Psoas muscle (tissue), 8 donors: ENCODE results near the gene ZFP69. TPM values are rescaled to one million over a fixed set of nuclear protein-coding genes. Genes with fewer than 3 reads are reported as not detected.
A peak's percentile ranks its signal among the peaks of the same experiment; 100 is the strongest.

Source experiments
- ATAC-seq, 4 donors: fragments of 200-7000 bp; cut with Tn5 transposase; one replicate each; pipeline ENCODE4 v1.9.1; 2020; ENCODE audit warnings: moderate library complexity in 3 of 4, mild to moderate bottlenecking in 2 of 4
- DNase-seq, 2 donors: peaks; one replicate each; pipeline ENCODE4 v3.0.0-alpha.2; 2020
- H3K27ac ChIP-seq: fragments of 200-600 bp; one replicate; pipeline ENCODE4 v1.8.0; 2022
- H3K27me3 ChIP-seq, 3 donors: fragments of 200-600 bp in 1 of 3; one replicate each; pipeline versions ENCODE4 v1.6.1 to v1.8.0; 2013 to 2022; ENCODE audit warnings: low read length in 2 of 3, mild to moderate bottlenecking in 2 of 3, moderate library complexity in 1 of 3; ENCODE audit not compliant: insufficient read depth in 3 of 3
- H3K36me3 ChIP-seq, 2 donors: fragments of 200-600 bp in 1 of 2; one replicate each; pipeline versions ENCODE4 v1.6.1 to v1.8.0; 2013 to 2022; ENCODE audit warnings: low read depth in 1 of 2, mild to moderate bottlenecking in 1 of 2, moderate library complexity in 1 of 2; ENCODE audit not compliant: insufficient read depth in 1 of 2
- H3K4me1 ChIP-seq: fragments of 200-600 bp; one replicate; pipeline ENCODE4 v1.8.0; 2022
- H3K4me3 ChIP-seq: fragments of 200-600 bp; one replicate; pipeline ENCODE4 v1.8.0; 2022; ENCODE audit warnings: mild to moderate bottlenecking
- H3K9me3 ChIP-seq: fragments of 200-600 bp; one replicate; pipeline ENCODE4 v1.8.0; 2022
- WGBS, 3 donors: extraction: QIAGEN DNeasy Blood & Tissue Kit; methylation state at CpG; one replicate each; pipeline versions ENCODE4 v1.1.6 to v1.1.7; 2013; 5-methylcytosine and 5-hydroxymethylcytosine counted together
- intact Hi-C, 2 donors: fragments of 100-400 bp; cut with DNase I; formaldehyde crosslinking; loops; one replicate each; pipeline versions ENCODE4 v1.11.0 to v1.14.2; 2022
- polyA plus RNA-seq, 3 donors: library from polyadenylated mRNA; stranded (reverse); fragments of 200-250 nt; gene quantifications; one replicate each; pipeline ENCODE4 v1.2.3, GENCODE V29; 2013
- total RNA-seq, 4 donors: library from RNA; stranded (reverse); fragmentation: NEBNext Ultra II Directional in 2 of 4; extraction: Animal tissue kit (Norgen Biotek cat#: 25700) in 2 of 4; gene quantifications; one replicate each; pipeline versions ENCODE4 v1.2.1 to v1.2.4, GENCODE V29; 2021 to 2023
- TF ChIP-seq, protein P1 (sequence below): fragments of 200-600 bp; IDR thresholded peaks from one replicate; pipeline ENCODE4 v1.8.0; 2022; ENCODE audit warnings: antibody characterized with exemption
- donor health status: healthy with polysubstance abuse.
- donor health status: DM: no; HTN: no; CAD: no; lungs with moderate emphysema.
- donor health status: Bipolar disorder and iron deficiency.
- donor health status: healthy.
- donor health status: DM: yes; HTN: yes; CAD: no.
- donor health status: DM: no; HTN: no; CAD: no.
- donor health status: DM: no; HTN: no; CAD: no.
- donor health status: DM: yes; HTN: yes; CAD: no.

Gene ZFP69
- total and polyA plus RNA-seq, 7 donors = 0.16 to 0.54 (median 0.38) TPM

- DNase-seq (peak in 1 of 2 donors; percentile 20), ATAC-seq (peak; percentile 23 to 39 (median 32))
- TF ChIP-seq, protein P1, sequence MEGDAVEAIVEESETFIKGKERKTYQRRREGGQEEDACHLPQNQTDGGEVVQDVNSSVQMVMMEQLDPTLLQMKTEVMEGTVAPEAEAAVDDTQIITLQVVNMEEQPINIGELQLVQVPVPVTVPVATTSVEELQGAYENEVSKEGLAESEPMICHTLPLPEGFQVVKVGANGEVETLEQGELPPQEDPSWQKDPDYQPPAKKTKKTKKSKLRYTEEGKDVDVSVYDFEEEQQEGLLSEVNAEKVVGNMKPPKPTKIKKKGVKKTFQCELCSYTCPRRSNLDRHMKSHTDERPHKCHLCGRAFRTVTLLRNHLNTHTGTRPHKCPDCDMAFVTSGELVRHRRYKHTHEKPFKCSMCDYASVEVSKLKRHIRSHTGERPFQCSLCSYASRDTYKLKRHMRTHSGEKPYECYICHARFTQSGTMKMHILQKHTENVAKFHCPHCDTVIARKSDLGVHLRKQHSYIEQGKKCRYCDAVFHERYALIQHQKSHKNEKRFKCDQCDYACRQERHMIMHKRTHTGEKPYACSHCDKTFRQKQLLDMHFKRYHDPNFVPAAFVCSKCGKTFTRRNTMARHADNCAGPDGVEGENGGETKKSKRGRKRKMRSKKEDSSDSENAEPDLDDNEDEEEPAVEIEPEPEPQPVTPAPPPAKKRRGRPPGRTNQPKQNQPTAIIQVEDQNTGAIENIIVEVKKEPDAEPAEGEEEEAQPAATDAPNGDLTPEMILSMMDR = no peak
- WGBS, 3 donors = 7 to 19% (median 16%) methylated on average over 22 of the region's 22 CpGs
- H3K27ac ChIP-seq = peak overlapping the region; percentile 62
- H3K9me3 ChIP-seq = peaks cover 6% of the 10 kb centered on the region
- H3K4me1 ChIP-seq = no peaks in the 10 kb centered on the region
- no peaks in the 10 kb centered on the region for H3K36me3 ChIP-seq
- intact Hi-C loops = no loop called here
- H3K27me3 ChIP-seq = no peaks in the 10 kb centered on the region
- peak overlapping the region; percentile 81 for H3K4me3 ChIP-seq
Observed at GRCh38 chr1:40450495-40451237, 26.4 kb upstream of the ZFP69 start.

GRCh38 chr1:40451238-40451585, 25.9 kb upstream of the ZFP69 start:
- Histone ChIP-seq H3K27me3 (no peaks in the 10 kb centered on the region), H3K27ac (no peak overlapping the region), H3K4me3 (peak overlapping the region; percentile 81), H3K36me3 (no peaks in the 10 kb centered on the region), H3K4me1 (no peaks in the 10 kb centered on the region), H3K9me3 (peaks cover 10% of the 10 kb centered on the region)
- TF ChIP-seq, protein P1 = no peak
- intact Hi-C loops = no loop called here
- DNase-seq (no peak), ATAC-seq (no peak)
- WGBS, 3 donors = 89 to 97% (median 96%) methylated on average over 1 of the region's 1 CpG

DNA sequence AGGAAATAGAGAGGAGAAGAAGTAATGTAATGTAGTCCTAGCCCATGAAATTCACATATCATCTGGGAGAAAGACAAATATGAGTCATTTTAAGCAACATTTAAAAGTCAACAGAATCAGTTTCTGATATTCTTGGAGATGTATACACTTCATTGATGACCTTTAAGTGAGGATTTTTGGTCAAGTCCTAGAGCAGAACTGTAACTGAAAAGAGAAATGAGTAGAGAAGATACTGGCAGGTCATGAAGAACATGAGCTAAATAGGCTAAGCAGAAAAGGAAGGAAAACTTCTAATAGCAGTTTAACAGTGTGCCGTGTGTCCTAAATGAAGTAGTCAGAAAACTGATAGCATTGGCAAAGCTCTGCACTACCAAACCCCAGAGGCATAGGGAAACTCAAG, 22.2 kb upstream of the ZFP69 start:
- DNase-seq (no peak), ATAC-seq (no peak)
- H3K9me3 ChIP-seq = peaks cover 43% of the 10 kb centered on the region
- no peaks in the 10 kb centered on the region for H3K4me1 ChIP-seq
- 58 to 96% (median 92%) methylated on average over 1 of the region's 1 CpG for WGBS, 3 donors
- H3K27me3 ChIP-seq = no peaks in the 10 kb centered on the region
- H3K4me3 ChIP-seq = no peak overlapping the region
- intact Hi-C loops = no loop called here
- TF ChIP-seq, protein P1 = no peak
- no peak overlapping the region for H3K27ac ChIP-seq
- peaks cover 3 to 13% of the 10 kb centered on the region in 2 donors for H3K36me3 ChIP-seq

GRCh38 chr1:40462956-40463590, 14.0 kb upstream of the ZFP69 start:
- Histone ChIP-seq H3K27me3 (no peaks in the 10 kb centered on the region), H3K4me1 (no peaks in the 10 kb centered on the region), H3K9me3 (peaks cover 85% of the 10 kb centered on the region), H3K36me3 (peaks cover 3% of the 10 kb centered on the region in 2 donors), H3K4me3 (no peak overlapping the region), H3K27ac (no peak overlapping the region)
- DNase-seq (no peak), ATAC-seq (no peak)
- TF ChIP-seq, protein P1 = no peak
- intact Hi-C loops = no loop called here
- WGBS, 3 donors = 92 to 98% (median 97%) methylated on average over 3 of the region's 3 CpGs
